ENCODE measurements around the gene PHTF2.
A peak's percentile ranks its signal among the peaks of the same experiment; 100 is the strongest.

The PHTF2 gene

GRCh38 chr7:77800730-77801129 is 2.2 kb downstream of the PHTF2 start:
- TF ChIP-seq CTCF (IDR thresholded peaks at IDR 0.05; ENCODE audit: insufficient read depth, missing control alignments) = no peak
- FAIRE-seq (no peak), DNase-seq (ENCODE audit: insufficient read length, low spot score) (no peak)

- no peak for TF ChIP-seq CTCF (IDR thresholded peaks at IDR 0.05; ENCODE audit: insufficient read depth, missing control alignments)
- DNase-seq (ENCODE audit: insufficient read length, low spot score) = no peak
- no peak for FAIRE-seq
Measured at GRCh38 chr7:77802557-77803405, 4.2 kb downstream of the PHTF2 start.

- TF ChIP-seq CTCF (IDR thresholded peaks at IDR 0.05; ENCODE audit: insufficient read depth, missing control alignments) = no peak
- DNase-seq (ENCODE audit: insufficient read length, low spot score) = no peak
- FAIRE-seq = no peak
Measured at GRCh38 chr7:77806425-77806824, 7.9 kb downstream of the PHTF2 start.

- TF ChIP-seq CTCF (IDR thresholded peaks at IDR 0.05; ENCODE audit: insufficient read depth, missing control alignments) = no peak
- FAIRE-seq (no peak), DNase-seq (ENCODE audit: insufficient read length, low spot score) (no peak)
Measured at GRCh38 chr7:77808517-77808916, 9.9 kb downstream of the PHTF2 start.

GRCh38 chr7:77811516-77812289 is 13.1 kb downstream of the PHTF2 start:
- peak; percentile 29 for FAIRE-seq
- DNase-seq (ENCODE audit: insufficient read length, low spot score) = no peak
- no peak for TF ChIP-seq CTCF (IDR thresholded peaks at IDR 0.05; ENCODE audit: insufficient read depth, missing control alignments)

GRCh38 chr7:77812290-77812685 is 13.7 kb downstream of the PHTF2 start:
- TF ChIP-seq CTCF (IDR thresholded peaks at IDR 0.05; ENCODE audit: insufficient read depth, missing control alignments) = no peak
- no peak for DNase-seq (ENCODE audit: insufficient read length, low spot score)
- FAIRE-seq = no peak

GRCh38 chr7:77813180-77813579 is 14.6 kb downstream of the PHTF2 start:
- FAIRE-seq = no peak
- TF ChIP-seq CTCF (IDR thresholded peaks at IDR 0.05; ENCODE audit: insufficient read depth, missing control alignments) = no peak
- no peak for DNase-seq (ENCODE audit: insufficient read length, low spot score)
